ENCODE measurements around the gene LRBA.
"Not testable (repeated sequence)": the region's sequence is repeated elsewhere in the genome, so short reads cannot be mapped to it uniquely, and the experiment has no call there.

Gene LRBA

GRCh38 chr4:150543042-150543441, 472.0 kb downstream of the LRBA start:
- no peak for DNase-seq

GRCh38 chr4:150541681-150542080, 473.4 kb downstream of the LRBA start:
- DNase-seq = no peak

- no peak for DNase-seq
Observed at GRCh38 chr4:150540959-150541360, 474.1 kb downstream of the LRBA start.

DNA sequence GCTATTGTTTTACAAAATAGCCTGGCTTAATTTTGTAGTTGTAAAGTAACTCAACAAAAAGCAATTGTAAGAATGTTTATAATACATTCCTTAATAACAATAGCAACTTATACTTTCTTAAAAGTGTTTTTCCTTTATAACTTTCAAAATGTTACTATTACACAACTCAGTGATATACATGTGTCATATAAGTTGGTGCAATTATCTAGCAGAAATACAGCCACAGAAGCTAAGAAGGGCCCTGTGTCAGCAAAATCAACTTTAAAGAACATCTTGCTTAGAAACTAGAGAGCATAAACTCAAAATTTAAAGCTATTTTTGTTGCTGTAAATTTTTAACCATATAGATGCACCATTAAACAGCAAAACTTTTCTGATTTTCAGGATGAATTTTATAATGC, 474.5 kb downstream of the LRBA start:
- no peak for DNase-seq

- DNase-seq = not testable (repeated sequence)
Observed at GRCh38 chr4:150537911-150538310, 477.2 kb downstream of the LRBA start.

DNA sequence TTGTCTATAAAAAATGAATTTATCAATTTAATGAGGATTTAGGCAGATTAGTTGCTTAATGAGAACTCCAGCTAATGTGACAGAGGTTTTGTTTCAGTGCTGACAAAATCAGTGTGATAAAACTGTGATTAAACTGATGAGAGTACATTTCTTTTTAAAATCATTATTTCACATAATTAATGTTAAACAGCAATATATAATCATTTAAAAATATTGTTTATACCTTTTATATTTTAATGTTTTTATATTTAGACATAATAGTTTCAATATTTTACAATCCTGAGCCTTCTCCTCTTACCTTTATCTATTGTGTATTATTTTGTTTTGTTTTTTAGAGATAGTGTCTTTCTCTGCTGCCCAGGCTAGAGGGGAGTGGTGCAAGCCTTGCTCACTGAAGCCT, 480.3 kb downstream of the LRBA start:
- no peak for DNase-seq

DNA sequence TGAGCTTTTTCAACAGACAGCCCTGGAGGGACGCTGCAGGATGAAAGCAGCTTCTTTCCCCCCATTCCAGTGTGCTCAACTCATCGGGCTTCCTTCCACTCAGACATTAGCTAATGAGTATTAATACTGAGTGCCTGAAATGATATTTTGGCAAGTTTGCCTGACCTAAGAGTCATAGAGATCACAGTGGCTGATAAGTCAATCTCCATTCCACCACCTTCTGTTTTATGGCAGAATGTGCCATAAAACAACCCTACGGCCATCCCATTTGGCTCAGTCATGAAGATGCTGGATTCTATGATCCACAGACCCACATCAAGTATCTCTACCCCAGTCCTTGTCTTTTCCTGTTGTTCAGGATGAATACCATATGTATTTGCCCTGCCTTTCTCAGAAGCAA, 481.4 kb downstream of the LRBA start:
- no peak for DNase-seq

DNA sequence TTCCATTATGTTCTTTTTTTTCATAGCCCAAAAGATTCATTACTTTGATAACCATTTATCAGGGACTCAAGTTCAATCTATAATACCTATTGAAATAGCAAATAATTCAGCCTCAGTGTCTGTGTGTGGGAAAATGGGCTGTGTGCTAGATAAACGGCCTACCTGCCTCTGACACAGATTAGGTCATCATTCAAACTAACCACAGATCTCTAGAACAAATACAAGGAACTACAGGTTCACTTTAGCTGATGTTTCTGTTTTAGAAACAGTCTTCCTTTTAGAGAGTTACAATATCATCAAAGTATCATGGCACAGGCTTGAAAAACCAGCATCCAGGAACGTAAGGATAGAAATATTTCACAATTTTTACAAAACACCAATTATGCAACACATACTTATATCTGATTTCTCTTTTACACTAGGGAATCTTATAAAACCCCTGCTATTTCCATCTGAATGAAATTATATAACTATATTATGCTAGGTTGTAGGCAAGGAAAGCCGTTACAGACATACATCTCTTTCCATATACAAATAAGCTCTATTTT, 489.7 kb downstream of the LRBA start:
- no peak for DNase-seq

DNA sequence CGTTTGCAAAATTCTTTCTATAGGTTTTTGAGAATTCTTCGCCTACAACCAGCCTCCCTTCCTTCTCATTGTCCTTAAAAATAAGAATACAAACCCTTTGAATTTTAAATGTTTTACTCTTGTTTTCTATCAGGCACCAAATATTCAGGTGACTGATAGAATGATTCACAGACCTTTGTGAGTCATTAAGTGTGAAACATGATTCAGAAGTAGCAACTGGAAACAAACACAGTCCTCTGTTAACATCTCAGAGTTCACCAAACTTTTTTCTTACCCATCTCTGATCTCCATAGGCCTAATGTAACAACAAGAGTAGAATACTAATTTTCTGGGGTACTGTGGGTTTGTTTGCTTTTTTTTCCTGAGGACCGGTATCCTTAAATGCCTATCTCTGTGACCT, 496.5 kb downstream of the LRBA start:
- no peak for DNase-seq

DNA sequence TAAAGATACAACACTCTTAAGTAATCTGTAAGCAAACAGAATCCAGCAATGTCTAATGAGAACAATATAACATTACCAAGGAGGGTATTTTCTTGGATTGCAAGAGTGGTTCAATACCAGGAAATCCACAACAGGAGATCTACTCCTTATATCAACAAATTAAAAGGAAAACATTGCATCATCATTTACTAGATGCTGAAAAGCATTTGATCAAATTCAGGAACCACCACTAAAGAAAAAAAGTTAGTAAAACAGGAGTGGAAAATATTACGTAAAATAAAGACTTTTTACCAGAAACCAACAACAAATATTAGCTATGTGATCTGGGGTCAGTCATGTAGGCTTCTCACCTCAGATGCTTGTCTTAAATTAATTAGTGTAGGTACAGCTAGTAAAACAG, 499.9 kb downstream of the LRBA start:
- no peak for DNase-seq

DNA sequence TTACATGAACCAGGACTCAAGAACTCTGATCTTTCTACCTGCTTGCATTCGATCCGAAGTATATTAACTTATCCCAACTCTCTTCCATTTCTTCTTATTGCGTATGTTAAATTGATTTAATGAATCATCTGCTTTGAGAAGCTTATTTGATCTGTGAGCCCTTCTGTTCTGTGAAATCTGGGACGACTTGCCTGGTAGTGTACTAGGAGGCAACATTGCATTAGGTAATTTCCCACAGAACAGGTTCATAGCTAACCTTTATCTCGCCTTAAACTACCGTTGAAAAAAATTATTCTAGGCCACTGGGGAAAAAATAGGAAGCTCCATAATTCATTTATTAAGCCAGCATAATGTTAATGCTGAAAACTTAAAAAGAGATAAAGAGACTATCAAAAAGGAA, 500.4 kb downstream of the LRBA start:
- no peak for DNase-seq

DNA sequence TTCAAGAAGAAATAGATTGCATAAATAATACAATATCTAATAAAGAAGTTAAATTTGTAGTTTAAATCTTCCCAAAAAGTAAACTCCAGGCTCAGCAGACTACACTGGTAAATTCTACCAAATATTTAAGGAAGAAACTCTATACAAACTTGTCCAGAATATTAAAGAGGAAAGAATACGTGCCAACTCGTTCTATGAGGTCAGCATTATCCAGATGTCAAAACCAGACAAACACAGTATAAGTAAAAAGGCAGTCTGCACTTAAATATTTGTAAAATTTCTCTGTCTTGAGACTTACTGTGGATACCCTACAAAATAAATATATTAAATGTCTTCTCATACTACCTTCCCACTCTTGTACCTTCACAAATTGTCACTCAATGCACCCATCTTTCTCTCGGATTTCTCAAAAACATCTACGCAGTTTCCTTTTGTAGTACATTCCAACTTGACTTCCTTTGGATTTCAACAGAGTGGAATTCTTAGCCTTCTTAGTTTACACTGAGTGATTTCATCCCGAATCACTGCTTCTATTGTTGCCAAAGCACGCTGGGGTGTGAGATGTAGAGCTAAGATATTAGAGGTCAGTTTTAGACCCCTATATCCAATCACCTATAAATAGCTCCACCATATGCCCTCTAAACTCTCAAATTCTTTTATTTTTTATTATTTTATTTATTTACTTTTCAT, 504.8 kb downstream of the LRBA start:
- DNase-seq = no peak

- DNase-seq = not testable (repeated sequence)
Observed at GRCh38 chr4:150507656-150508055, 507.4 kb downstream of the LRBA start.

DNA sequence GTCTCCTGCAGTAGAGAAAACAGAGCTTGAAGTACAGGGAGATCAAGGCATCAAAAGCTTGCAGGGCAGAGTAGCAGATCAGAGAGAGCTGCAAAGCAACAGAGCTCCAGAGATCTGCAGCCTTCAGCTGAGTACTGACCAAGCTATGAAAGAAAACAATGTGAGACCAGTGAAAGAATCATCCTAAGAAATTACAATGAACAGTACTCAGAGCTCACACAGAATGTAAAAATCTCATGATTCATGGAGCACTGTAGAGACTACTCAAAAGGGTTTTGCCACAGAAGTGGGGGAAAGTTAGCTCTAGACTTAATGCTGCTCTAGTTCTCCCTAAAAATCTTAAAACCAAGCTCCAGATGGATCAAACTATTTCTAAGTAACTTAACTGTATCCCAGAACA, 513.1 kb downstream of the LRBA start:
- no peak for DNase-seq

GRCh38 chr4:150501009-150501727, 513.9 kb downstream of the LRBA start:
- no peak for DNase-seq

DNA sequence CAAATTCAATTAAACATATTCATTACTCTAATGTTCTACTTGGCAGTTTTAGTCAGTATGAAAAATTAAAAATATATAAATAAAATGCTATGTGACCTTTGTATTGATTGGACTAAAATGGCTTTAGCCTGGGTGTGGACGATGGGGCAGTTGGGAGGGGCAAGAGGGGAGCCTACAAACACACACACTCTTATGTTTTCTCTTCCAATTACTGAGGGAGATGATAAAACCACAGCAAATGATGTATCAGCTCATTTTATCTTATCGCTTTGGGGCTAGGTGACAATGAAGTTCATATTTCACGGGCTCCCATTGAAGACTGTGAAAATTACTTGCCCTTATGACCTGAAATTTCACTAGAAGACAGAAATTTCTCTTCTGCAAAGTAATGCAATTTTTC, 517.5 kb downstream of the LRBA start:
- DNase-seq = no peak

DNA sequence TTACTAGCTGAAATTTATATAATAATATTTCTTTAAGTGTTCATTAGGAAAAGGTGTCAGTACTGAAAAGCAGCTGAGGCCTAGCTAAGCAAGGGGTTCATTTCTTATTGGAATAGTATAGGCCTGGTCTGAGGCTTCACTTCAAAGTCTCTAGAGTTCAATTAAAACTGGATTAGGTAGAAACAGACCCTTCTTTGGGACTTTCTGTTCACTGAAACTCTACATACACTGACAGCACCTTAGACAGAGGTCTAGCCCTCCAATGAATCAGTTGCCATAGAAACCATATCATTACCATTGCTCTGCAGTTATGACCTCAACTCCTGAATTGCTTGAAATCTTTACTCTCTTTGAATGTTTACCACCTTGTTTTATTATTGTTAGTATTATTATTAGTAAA, 519.5 kb downstream of the LRBA start:
- no peak for DNase-seq

DNA sequence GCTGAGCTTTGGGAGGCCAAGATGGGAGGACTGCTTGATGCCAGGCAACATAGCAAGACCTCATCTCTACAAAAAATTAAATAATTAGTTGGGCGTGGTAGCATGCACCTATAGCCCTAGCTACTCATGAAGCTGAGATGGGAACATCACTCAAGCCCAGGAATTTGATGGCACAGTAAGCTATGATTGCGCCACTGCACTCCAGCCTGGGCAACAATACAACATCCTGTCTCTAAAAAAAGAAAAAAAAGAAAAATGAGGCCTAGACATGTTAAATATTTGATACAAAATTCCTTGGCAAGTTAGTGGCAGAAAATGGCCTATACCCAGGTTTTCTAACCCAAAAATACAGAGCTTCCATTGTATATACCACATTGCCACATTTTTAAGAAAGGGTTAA, 521.2 kb downstream of the LRBA start:
- DNase-seq = no peak

GRCh38 chr4:150491132-150492049, 523.7 kb downstream of the LRBA start:
- DNase-seq = no peak

- no peak for DNase-seq
Observed at GRCh38 chr4:150482581-150482980, 532.5 kb downstream of the LRBA start.

GRCh38 chr4:150479657-150480056, 535.4 kb downstream of the LRBA start:
- DNase-seq = no peak

- no peak for DNase-seq
Observed at GRCh38 chr4:150477869-150478268, 537.2 kb downstream of the LRBA start.

DNA sequence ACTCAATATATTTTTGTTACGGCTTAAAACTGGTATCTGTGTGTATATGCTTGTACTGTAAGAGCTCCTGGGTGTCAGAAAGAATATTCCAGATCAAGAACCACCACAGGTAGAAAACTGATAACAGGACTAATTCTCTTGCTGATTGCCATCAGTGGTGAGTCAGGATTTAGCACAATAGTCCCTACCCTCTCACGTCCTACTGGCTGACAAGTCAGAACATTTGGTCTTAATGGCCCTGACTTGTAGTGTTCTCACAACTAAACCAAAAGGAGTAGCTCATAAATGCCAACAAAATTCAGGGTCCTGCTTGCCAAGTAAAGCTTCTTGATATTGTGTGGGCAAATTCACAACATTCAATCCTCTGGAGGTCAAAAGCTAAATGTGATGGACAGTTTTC, 538.3 kb downstream of the LRBA start:
- no peak for DNase-seq
